Amniotic epithelial cell (primary cell): Measurements from ENCODE around the gene RIPOR2.
A peak's percentile ranks its signal among the peaks of the same experiment; 100 is the strongest.
"Not testable (repeated sequence)": the region's sequence is repeated elsewhere in the genome, so short reads cannot be mapped to it uniquely, and the experiment has no call there.

Source experiments
- DNase-seq: peaks from one replicate; pipeline ENCODE4 v3.0.0-alpha.2; 2010; ENCODE audit warnings: low read depth

RIPOR2 gene

DNA sequence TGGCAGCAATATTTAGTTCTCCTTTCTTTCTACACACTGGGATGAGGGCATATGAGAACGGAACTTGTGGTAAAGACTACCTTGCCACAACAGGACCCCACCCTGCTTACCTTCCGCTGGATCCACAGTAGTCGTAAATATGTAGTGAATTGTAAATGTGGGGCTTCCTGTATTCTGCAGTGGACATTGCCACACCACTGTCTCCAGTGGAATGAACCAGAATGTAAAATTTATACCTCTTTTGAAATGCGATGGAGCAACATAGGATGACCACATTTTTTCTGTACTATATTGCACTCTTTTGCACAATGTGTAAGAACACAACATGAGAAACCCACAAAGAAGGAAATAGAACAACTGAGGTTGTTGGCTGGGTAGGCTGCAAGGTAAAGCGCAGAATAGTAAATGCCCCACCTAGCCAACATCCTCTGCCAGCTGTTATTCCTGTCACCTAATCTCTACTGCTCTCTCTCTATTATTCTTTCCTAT is 16.1 kb upstream of the RIPOR2 start:
- DNase-seq, result peak; percentile 14

DNA sequence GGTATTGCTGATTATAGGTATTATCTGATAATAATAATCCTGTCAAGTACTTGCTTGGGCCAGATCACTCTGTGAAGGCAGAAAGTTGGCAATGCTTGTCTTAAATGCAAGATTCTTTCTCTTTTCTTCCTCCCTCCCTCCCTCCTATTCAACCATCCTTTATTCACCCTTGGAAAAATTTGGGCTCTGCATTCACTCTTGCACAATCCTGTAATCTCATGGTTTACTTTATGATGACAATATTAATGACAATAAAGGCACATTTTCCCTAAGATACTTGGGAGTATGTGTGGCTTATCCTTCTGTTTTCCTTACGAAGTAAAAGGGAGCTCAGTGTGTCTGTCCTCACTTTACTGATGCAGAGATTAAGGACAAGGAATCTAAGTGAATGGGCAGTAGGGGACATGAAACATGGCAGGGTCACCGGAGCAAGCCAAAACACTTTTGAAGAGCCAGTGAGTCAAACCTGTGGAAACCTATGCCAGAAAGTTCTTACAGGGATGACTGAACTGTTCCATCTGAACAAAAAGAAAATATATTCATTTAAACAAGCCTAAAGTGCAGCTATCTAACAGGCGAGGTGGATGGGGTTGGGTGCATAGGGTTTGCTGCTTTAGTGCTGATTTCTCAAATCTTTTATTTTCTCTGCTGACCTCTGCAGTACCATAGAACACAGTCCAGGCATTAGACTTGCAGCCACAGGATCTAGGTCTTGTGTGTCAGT is 14.6 kb upstream of the RIPOR2 start:
- DNase-seq, result no peak

DNA sequence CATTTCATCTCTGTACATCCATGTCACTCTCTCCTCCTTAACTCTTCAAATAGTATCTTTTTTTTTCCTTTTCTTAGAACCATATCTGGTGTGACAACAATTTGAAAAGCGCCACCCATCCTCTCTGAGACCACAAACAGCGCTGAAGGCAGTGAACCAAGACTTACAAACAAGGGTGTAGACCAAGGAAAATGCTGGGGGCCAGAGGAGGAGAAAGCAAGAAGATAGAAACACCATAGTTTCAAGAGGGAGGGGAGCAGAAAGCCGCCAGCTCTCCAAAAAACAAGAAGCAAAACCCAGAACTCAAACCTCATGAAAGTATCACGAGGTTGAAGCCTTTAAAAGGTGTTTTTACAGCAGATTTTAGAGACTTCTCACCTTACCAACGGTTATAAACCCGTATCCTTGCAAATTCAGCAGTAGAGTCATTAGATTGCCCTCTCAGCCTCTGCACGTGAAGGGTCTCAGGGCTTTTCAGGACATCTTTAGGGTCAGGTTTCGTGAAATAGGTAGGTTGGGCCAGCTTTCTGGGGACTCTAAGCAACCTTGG is 13.3 kb upstream of the RIPOR2 start:
- DNase-seq, result no peak

DNA sequence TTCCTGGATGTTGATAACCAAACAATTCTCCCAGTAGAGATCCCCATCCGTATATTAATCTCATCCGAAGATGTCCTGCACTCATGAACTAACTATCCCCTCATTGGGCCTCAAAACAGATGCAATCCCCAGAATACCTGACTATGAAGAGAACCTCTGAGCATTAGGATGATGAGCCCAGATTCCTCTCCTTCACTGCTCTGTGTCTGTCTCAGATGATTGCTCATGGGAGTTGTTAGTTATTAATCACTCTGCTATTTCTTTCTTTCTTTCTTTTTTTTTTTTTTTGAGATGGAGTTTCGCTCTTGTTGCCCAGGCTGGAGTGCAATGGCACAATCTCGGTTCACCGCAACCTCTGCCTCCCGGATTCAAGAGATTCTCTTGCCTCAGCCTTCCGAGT is 12.5 kb upstream of the RIPOR2 start:
- DNase-seq, result not testable (repeated sequence)

DNA sequence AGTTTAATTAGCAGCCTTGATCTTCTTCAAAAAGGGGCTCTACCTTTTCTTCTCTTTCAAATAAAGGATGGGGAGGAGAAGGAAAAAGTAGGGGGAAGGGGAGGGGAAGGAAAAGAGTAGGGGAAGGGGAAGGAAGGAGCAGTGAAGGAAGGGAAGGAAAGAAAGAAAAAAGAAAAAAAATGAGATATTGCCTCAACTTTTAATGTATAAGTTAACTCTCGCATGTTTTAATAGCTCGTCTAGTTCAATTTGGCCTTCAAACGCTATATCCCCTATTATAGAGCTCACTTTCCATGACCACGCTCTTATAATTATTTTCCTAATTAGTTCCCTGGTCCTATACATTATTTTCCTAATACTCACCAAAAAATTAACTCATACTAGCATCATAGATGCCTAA is 11.9 kb upstream of the RIPOR2 start:
- no peak for DNase-seq

DNA sequence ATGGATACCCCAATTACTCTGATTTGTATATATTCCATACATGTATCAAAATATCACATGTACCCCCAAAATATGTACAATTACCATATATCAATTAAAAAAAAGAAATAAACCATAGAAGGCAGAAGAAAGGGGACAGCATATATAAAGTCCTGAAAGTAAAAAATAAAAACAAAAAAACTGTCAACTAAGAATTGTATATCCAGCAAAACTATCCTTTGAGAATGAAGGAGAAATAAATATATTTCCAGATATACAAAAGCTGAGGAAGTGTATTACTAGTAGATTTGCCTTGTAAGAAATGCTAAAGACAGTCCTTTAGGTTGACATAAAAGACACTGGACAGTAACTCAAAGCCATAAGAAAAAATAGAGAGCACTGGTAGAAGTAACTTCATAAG is 9.3 kb upstream of the RIPOR2 start:
- no peak for DNase-seq

DNA sequence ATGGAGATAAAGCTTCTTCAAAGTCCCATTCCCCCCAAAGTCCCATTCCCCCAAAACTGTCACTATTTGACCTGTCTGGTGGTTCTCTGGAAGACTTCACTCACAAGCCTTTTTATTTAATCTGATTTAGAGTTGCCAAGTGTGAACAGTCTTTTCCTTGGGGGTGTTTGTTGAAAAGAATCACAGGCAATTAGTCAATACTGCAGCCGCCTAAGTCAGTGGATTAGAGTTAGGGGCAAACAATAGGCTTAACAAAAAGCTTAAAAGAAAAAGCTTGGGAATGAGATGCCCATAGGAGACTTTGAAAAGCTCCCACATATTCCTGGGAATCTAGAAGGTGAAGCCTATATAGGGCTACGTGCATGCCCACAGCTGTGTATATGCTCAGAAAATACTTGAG is 8.0 kb upstream of the RIPOR2 start:
- DNase-seq, result no peak

DNA sequence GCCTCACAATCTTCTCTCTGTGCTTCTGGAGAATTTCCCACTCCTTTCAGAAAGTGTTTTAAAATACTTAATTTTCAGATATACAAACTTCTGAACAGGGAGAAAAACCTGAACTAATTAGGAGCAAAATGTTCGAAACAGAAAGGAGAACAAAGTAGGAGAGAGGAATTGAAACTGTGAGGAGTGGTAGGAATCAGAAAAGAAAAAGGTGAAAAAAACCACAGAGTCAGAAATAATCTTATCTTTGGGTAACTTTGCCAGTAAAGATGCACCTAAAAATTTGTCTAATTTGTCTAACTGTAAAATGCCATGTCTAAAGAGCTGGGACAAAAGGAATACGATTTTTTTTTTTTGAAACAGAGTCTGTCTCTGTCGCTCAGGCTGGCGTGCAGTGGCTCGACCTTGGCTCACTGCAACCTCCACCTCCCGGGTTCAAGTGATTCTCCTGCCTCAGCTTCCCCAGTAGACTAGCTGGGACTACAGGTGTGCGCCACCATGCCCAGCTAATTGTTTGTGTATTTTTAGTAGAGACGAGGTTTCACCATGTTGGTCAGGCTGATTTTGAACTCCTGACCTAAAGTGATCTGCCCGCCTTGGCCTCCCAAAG is 4.7 kb upstream of the RIPOR2 start:
- DNase-seq, result no peak

DNA sequence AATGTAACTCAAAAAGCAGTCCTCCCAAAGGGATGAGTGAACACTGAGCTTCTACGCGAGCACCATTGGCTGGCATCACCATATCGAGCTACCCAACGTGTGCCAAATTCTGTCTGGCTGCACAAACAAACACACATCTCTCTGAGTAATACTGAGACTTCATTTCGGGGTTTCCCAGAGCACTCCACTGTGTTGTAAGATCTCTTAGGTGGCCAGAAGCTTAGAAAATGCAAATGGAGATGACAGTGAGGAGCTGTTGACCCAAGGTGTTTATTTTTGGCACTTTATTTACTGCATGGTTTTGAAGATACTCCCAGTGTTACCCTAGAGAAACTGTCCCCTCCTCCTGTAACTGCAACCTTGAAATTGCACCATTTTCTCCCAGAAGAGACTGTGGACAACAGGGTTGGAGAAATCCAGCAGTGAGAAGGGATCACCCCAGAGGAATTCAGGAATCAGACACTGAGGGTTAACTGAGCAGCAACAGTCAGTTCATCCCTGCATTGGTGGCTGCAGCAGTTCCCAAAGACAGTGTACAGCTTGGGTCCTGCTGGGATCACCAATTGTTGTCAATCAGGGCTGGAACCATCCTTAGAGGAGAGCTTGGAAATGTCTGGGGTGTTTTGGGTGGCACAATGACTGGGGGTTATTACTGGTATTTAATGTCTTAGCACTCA is 1.0 kb upstream of the RIPOR2 start:
- no peak for DNase-seq

DNA sequence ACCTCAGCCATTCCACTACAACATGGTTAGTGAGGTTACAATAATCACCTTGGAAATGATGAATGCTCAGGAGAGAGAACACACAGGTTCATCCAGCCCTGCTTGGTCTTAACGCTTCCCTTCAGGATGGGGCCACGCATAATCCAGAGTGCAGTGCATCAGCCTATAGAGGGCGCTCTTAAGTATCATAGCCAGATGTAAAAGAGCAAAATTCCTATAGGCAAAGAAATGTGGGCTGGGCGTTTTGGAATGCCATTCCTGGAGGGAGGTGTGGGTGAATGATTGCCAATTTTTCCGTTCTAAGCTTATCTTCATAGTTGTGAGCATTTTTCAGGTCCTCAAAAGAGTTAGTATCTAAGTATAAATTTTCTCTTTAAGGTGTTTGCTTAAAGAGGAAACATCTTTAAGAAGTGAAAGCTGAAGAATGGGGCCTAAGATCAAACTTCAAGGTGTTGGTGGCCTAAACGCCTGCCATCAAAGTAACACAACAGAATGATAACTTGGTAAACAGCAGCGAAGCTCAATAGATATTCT is 1.8 kb downstream of the RIPOR2 start:
- peak; percentile 38 for DNase-seq

DNA sequence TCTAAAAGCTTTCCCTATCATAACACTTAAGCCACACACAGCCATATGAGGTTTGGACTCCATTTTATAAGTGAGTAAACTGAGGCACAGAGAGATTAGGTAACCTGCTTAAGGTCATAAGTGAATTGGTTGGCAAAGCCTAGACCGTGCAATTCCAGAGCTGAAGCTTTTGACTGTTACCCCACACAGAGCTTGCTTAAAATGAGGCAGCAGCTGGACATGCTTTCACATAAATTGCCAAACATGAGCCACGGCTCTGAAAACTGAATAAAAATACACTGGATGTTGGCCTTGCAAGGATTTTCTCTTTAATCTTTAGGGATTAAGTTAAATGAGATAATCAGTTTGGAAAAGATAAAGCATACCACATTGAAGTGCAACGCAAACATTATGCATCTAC is 2.5 kb downstream of the RIPOR2 start:
- peak; percentile 76 for DNase-seq

DNA sequence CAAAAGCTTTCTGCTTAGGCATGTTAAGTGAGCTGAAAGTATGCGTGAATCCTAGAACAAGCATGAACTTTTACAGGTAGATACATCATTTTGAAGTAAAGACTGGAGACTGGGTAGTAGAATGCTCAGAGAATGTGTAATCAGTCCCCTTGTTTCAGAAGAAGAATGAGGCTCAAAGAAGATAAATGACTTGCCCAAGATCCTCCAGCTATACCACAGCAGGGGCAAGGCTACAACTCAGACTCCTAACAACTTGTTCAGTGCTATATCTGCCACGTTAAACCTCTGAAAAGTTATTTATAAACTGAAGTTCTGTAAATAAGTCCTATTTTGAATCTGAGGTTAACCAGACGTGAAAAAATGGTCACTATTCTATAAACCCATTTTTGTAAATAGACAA is 2.9 kb downstream of the RIPOR2 start:
- peak; percentile 17 for DNase-seq

DNA sequence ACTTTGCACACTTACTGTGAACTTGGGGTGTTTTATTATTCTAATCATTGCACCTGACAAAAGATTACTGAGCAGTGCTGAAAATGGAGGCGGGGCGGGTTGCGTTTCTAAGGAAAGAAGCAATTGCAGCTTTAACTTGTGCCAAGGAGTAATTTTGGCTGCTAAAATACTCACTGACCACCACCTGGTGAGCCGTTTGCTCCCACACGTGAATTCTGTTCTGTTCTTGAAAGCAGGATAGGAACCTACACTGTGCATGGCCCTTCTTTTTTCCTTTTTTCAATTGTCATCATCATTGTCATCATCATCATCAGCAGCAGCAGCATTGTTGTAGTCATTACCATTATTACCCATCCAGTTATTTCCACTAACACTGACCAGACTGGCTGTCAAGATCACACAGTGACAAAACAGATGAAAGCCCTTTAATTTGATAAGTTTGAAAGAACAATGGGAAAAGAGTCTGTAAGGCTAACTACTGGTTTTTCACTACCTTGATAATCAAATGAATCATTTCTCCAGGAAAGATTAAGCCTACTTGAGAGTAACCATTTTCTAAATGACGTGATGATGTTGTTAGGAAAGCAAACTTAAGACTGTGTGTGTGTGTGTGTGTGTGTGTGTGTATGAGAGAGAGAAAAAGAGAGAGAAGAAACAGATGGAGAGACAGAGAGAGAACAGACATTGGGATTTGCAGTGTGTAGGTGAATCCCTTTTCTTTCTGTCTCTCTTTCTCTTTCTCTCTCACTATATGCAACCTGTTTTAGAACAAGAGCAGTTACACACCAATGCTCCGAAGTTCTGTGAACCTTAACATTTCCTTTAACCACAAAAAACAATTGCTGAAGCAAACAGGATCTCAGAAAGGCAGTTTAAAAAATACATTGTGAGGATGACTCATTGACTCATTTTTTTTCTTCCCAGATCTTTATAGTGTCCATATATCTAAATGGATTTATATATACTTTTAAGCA is 3.8 kb downstream of the RIPOR2 start:
- DNase-seq, result peak; percentile 84

DNA sequence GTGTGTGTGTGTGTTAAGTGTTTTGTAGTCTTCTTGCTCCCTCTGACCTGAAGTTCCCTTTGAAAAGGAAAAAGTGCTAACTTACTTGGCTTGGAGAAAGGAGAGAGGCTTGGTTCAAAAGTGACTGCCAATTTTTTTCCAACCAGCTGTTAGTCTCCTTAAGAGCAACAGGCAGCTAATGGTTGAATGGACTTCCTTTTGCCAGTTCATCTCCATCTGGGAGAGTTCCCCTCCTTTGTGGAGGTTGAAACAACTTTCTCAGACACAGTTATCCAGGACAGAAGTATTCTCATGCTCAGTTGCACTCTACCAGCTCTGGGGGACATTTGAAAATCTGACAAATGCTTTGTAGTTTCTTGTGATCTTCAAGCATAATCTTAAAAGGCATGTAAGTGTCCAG is 4.5 kb downstream of the RIPOR2 start:
- DNase-seq, result no peak

DNA sequence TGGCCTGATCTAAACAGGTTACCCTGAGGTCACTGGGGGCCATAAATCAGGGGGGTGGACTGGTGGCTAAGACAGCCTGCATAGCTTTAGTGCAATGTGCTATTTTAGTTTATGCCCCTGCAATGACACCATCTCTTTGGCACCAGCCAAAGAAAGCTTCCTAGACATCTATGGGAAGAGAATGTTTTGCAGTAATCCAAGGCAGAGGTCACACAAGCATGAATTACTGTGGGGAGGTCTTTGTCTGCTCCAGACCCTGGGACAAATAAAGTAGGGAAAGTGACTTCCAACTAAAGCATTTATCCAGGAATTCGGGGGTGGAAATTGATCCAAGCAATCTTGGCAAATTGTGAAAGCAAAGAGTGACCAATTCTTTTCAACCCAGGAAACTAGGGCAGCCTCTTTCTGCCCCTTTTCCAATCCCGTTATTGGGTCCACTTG is 5.3 kb downstream of the RIPOR2 start:
- DNase-seq, result peak; percentile 45

DNA sequence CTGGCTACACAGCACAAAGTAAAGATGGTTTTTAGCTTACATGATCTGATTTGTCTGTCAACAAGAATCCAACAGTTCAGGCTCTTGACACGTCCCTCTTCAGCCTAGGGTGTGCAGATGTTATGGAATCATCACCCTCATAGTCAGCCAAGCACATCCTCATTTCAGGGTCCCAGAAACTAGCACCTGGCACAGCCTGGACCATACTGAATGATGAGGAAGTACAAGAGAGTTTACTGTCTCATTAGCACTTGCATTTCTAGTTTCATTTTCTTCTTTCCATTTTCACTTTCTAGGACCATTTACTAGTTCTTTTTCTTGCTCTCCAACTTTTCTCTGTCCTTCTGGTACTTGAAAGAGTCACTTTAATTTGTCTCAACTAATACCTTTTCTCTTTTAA is 6.5 kb downstream of the RIPOR2 start:
- no peak for DNase-seq

DNA sequence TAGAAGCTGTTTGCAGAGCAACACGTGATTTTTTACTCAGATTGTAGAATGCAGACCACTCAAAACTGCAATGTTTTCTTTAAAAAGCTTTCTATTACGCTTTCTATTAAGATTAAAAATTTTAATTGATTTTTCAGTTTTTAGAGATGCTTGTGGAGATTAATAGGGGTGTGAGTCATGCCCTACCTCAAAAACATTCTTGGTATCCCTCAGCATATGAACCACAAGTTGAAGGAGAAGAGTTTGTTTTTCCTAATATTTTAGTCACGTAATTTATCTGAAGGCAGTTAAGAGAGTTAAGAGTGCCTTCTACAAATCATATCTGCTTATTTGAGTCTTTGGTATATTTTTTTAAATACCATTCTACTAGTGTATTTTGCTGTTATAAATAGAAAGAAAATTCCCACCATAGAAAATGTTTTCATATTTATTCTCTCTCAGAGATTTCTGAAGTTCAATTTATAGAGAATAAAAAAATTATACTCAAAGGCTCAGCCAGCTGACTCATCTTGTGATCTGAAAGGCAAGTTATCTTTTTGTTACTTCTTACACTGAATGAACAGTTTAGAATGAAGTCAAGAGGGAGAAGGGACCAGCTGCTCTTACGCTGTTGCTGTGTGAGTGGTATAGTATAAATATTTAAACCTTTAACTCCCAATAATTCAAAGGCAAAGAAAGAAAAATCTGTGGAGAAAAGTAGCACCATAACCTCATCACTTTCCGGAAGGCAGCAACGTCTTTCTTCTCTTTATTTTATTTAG is 7.6 kb downstream of the RIPOR2 start:
- peak; percentile 50 for DNase-seq

DNA sequence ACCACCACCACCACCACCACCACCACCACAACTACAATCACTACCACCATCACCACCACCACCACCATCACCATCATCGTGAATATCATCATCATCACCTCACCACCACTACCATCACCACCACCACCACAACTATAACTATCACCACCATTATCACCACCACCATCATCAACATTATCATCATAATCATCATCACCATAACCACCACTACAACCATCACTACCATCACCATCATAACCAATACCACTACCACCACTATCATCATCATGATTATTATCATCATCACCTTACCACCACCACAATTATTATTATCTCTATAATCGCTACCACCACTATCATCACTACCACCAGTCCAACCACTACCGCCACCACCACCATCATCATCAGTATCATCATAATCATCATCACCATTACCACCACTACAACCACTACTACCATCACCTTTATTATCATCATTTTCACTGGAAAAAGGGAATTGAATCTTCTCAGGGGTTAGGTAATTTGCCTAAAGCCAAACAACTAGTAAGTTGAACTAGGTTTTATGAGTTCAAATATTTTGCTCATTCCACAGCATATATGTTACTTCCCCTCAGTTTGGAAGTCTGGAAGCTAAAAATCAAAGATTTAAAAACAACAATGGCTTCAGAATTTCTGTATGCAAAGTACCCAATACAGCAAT is 8.3 kb downstream of the RIPOR2 start:
- no peak for DNase-seq

DNA sequence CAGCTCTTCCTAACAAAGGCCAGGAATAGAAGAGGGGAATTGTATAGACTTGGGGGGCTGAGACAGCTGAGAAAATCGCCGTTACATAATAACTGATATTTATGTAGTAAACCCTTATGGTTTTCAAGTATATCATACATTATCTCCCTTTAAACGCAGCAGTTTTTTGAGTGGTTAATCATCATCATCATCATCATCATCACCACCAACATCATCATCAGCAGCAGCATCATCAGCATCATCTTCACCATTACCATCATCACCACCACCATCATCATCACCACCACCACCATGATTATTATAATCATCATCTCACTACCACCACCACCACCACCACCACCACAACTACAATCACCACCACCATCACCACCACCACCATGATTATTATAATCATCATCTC is 9.1 kb downstream of the RIPOR2 start:
- DNase-seq, result not testable (repeated sequence)

DNA sequence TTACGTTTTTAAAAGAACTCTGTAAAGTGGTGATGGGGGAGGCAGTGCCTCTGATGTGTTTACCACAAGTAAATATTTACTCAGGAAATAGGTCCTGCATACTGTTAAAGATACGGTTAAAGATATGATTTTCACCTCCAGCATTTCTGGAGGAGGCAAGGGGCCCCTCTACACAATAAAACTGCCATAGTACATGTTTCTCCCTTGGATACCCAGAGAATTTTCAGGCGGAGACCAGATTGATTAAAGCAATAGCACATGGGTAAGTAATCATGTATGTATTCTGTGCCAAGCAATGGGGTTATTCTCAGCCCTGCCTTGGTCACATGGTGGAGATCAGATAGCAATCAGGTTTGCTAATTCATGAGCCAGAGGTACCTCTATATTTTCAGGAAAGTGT is 9.6 kb downstream of the RIPOR2 start:
- DNase-seq, result no peak
